ENCODE measurements around the gene DHCR7.

The DHCR7 gene

DNA sequence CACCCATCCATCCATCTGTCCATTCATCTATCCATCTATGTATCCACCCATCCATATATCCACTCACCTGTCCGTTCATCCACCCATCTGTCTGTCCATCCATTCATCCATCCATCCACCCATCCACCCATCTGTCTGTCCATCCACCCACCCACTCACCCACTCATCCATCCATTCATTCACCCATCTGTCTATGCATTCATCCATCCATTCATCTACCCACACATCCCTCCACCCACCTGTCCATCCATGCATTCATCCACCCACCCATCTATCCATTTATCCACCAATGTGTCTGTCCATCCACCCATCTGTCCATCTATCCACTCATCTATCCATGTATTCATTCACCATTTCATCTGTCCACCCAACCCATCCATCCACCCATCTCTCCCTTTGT is 38.1 kb upstream of the DHCR7 start:
- no peaks in the 10 kb centered on the region for H3K27me3 ChIP-seq (ENCODE audit: control insufficient read depth, insufficient read depth, low read length)
- peaks cover 16% of the 10 kb centered on the region for H3K36me3 ChIP-seq (ENCODE audit: control insufficient read depth, low read depth, low read length)
- no peak overlapping the region for H3K9ac ChIP-seq (ENCODE audit: low read length)
- H3K27ac ChIP-seq (ENCODE audit: low read length) = no peak overlapping the region
- no peaks in the 10 kb centered on the region for H3K9me3 ChIP-seq (ENCODE audit: control insufficient read depth, low read depth, low read length)
- H3K4me3 ChIP-seq (ENCODE audit: low read length) = no peak overlapping the region
- H3K4me1 ChIP-seq (ENCODE audit: control insufficient read depth, low read depth, low read length) = no peaks in the 10 kb centered on the region

DNA sequence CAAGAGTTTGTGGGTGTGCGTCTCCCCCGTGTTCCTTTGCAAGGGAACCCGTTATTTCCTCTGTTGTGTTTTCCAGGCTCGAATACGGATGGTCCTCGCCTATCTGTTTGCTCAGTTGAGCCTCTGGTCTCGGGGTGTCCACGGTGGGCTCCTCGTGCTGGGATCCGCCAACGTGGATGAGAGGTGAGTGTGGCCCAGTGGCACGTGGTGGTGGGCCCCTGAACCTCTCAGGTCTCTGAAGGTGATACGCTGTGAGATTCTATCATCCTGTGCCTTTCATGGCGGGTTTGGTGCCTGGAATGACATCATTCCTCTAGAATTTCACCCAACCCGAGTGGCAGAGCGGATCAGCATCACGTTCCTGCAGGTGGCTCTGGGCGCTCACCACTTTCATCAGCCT is 37.3 kb upstream of the DHCR7 start:
- Histone ChIP-seq H3K27ac (ENCODE audit: low read length) (no peak overlapping the region), H3K9ac (ENCODE audit: low read length) (no peak overlapping the region), H3K9me3 (ENCODE audit: control insufficient read depth, low read depth, low read length) (no peaks in the 10 kb centered on the region), H3K27me3 (ENCODE audit: control insufficient read depth, insufficient read depth, low read length) (no peaks in the 10 kb centered on the region), H3K4me1 (ENCODE audit: control insufficient read depth, low read depth, low read length) (no peaks in the 10 kb centered on the region), H3K4me3 (ENCODE audit: low read length) (no peak overlapping the region), H3K36me3 (ENCODE audit: control insufficient read depth, low read depth, low read length) (peaks cover 16% of the 10 kb centered on the region)

DNA sequence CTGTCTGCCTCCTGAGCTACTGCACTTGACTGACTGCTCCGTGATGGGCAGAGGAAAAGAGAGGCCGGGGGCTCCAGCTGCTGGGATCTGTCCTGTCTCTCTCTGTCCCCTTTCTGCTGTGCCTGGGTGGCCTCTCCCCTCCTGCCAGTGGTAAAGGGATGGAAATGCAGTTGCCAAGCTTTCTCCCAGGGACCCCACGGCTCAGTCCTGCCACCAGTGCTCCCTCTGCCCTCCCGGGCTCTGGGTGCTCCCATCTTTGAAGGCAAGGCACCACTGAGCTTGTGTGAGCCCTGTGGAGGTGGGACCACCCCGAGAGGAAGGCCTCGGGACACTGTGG is 36.8 kb upstream of the DHCR7 start:
- no peak overlapping the region for H3K27ac ChIP-seq (ENCODE audit: low read length)
- no peaks in the 10 kb centered on the region for H3K9me3 ChIP-seq (ENCODE audit: control insufficient read depth, low read depth, low read length)
- no peak overlapping the region for H3K9ac ChIP-seq (ENCODE audit: low read length)
- no peaks in the 10 kb centered on the region for H3K4me1 ChIP-seq (ENCODE audit: control insufficient read depth, low read depth, low read length)
- H3K36me3 ChIP-seq (ENCODE audit: control insufficient read depth, low read depth, low read length) = peaks cover 16% of the 10 kb centered on the region
- no peaks in the 10 kb centered on the region for H3K27me3 ChIP-seq (ENCODE audit: control insufficient read depth, insufficient read depth, low read length)
- no peak overlapping the region for H3K4me3 ChIP-seq (ENCODE audit: low read length)

DNA sequence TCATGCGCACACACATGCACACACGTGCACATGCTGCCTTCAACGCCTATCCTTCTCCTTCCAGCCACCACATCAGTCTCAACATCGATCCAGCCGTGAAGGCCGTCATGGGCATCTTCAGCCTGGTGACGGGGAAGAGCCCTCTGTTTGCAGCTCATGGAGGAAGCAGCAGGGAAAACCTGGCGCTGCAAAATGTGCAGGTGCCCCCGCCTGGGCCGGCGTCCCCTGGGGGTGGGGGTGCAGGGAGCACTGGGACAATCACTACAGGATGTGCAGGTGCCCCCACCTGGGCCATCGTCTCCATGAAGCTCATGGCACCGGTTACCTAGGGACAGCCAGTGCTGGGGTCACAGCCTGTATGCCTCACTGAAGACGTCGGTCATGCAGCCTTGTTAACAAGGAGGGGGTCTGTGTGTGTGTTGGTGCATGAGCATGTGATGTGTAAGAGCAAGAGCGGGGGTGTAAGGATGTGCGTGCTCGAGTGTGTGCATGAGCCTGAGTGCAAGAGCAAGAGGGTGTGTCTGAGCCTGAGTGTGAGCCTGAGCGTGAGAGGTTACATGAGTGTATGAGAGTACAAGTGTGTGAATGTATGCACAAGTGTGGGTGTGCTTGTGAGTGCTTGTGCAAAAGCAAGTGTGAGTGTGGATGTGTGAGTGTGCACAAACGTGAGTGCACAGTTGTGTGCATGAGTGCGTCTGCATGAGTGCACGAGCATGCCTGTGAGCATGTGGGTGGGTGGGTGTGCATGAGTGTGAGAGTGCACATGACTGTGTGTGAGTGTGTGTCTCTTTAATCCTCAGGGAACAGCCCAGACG is 36.3 kb upstream of the DHCR7 start:
- Histone ChIP-seq H3K27me3 (ENCODE audit: control insufficient read depth, insufficient read depth, low read length) (no peaks in the 10 kb centered on the region), H3K4me1 (ENCODE audit: control insufficient read depth, low read depth, low read length) (no peaks in the 10 kb centered on the region), H3K27ac (ENCODE audit: low read length) (no peak overlapping the region), H3K4me3 (ENCODE audit: low read length) (no peak overlapping the region), H3K36me3 (ENCODE audit: control insufficient read depth, low read depth, low read length) (peaks cover 20% of the 10 kb centered on the region), H3K9me3 (ENCODE audit: control insufficient read depth, low read depth, low read length) (no peaks in the 10 kb centered on the region), H3K9ac (ENCODE audit: low read length) (no peak overlapping the region)

DNA sequence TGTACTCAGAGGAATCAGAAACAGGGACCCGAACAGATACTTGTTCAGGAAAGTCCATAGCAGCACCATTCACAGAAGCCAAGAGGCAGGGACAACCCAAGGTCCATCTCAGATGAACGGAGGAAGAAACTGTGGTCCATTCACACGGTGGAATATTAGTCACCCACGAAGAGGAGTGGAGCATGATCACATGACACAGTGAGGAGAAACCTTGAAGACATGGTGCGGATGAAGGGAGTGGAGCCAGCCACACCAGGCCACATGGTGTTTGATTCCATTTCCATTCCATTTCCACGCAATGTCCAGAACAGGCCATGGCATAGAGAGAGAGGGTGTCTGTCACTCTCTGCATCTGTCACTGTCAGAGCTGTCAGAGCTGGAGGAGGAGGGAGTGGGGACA is 35.5 kb upstream of the DHCR7 start:
- Histone ChIP-seq H3K36me3 (ENCODE audit: control insufficient read depth, low read depth, low read length) (peaks cover 21% of the 10 kb centered on the region), H3K4me3 (ENCODE audit: low read length) (no peak overlapping the region), H3K27ac (ENCODE audit: low read length) (no peak overlapping the region), H3K9ac (ENCODE audit: low read length) (no peak overlapping the region), H3K27me3 (ENCODE audit: control insufficient read depth, insufficient read depth, low read length) (no peaks in the 10 kb centered on the region), H3K9me3 (ENCODE audit: control insufficient read depth, low read depth, low read length) (no peaks in the 10 kb centered on the region), H3K4me1 (ENCODE audit: control insufficient read depth, low read depth, low read length) (no peaks in the 10 kb centered on the region)

DNA sequence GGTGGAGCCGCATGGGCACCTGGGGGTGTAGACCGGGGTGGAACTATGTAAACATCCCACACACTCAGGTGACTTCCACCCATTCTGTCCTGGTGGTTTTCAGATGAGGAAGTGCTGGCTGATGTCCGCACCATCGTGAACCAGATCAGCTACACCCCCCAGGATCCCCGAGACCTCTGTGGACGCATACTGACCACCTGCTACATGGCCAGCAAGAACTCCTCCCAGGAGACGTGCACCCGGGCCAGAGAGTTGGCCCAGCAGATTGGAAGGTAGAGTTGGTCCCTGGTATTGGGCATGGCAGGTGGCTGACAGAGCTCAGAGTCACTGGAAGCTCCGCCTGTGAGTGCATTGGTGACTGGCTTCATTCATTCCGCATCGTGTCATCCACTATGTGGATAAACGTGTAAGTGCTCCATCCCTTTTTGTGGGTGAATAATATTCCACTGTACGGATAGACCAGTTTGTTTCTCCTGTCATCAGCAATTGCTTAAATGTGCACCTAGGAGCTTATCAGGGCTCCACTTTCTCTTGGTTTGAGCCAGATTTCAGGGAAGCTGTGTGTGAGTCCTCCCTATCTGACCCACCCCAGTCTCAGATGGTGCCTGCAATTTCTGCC is 34.7 kb upstream of the DHCR7 start:
- H3K36me3 ChIP-seq (ENCODE audit: control insufficient read depth, low read depth, low read length) = peaks cover 25% of the 10 kb centered on the region
- no peak overlapping the region for H3K27ac ChIP-seq (ENCODE audit: low read length)
- no peaks in the 10 kb centered on the region for H3K9me3 ChIP-seq (ENCODE audit: control insufficient read depth, low read depth, low read length)
- H3K4me1 ChIP-seq (ENCODE audit: control insufficient read depth, low read depth, low read length) = peaks cover 1% of the 10 kb centered on the region
- no peak overlapping the region for H3K4me3 ChIP-seq (ENCODE audit: low read length)
- no peak overlapping the region for H3K9ac ChIP-seq (ENCODE audit: low read length)
- H3K27me3 ChIP-seq (ENCODE audit: control insufficient read depth, insufficient read depth, low read length) = no peaks in the 10 kb centered on the region

DNA sequence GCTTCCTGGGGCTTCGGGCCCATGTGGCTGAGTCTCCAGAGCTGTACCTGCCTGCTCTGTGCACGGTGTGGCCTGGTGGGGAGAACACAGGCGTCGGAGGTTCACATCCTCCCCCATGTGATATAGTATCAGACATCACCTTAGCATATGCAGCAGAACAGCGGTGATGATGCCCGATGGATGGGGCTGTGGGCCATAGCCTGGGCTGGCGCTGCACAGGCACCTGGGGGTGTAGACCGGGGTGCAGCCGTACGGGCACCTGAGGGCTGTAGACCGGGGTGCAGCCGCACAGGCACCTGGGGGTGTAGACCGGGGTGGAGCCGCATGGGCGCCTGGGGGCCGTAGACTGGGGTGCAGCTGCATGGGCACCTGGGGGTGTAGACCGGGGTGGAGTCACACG is 34.0 kb upstream of the DHCR7 start:
- peaks cover 25% of the 10 kb centered on the region for H3K36me3 ChIP-seq (ENCODE audit: control insufficient read depth, low read depth, low read length)
- H3K27ac ChIP-seq (ENCODE audit: low read length) = no peak overlapping the region
- H3K27me3 ChIP-seq (ENCODE audit: control insufficient read depth, insufficient read depth, low read length) = no peaks in the 10 kb centered on the region
- no peak overlapping the region for H3K9ac ChIP-seq (ENCODE audit: low read length)
- no peaks in the 10 kb centered on the region for H3K9me3 ChIP-seq (ENCODE audit: control insufficient read depth, low read depth, low read length)
- peaks cover 3% of the 10 kb centered on the region for H3K4me1 ChIP-seq (ENCODE audit: control insufficient read depth, low read depth, low read length)
- H3K4me3 ChIP-seq (ENCODE audit: low read length) = no peak overlapping the region

DNA sequence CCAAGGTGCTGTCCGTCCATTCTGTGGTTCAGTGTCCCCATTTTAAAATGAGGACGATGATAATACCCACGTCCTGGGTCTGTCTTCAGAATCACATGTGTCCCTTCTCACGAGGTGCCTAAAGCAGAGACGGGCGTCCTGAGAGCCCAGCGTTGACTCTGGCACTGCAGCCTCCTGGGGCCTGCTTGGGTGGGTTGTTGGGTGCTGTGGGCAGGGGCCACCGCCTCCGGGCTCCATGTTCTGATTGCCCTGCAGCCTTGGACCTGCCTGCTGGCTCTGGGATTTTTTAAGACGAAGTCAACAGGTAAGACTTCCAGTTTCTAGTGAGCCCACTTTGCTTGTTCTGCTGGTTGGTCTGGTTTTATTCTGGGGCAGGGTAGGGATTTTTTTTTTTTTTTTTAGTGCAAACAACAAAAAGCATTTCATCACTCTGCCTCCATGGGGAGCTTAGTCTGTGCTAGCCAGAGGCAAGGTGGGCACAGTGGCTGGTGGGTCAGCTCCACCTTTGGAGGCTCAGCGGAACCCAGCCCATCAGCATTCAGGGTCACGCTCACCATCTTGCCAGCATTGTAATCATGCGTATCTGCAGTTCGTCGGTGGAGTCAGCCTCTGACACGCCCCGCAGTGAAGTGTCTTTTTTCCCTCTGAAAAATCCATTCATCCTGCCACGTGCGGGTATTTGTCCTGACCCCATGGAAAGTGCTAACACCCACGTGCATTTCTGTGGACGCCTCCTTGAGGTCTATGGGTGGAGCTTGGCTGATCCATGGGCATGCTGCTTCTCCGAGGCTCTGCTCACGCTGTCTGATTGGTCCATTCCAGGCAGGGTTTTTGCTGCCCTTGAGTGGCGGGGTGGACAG is 33.1 kb upstream of the DHCR7 start:
- Histone ChIP-seq H3K36me3 (ENCODE audit: control insufficient read depth, low read depth, low read length) (peaks cover 25% of the 10 kb centered on the region), H3K4me1 (ENCODE audit: control insufficient read depth, low read depth, low read length) (peaks cover 3% of the 10 kb centered on the region), H3K4me3 (ENCODE audit: low read length) (no peak overlapping the region)

DNA sequence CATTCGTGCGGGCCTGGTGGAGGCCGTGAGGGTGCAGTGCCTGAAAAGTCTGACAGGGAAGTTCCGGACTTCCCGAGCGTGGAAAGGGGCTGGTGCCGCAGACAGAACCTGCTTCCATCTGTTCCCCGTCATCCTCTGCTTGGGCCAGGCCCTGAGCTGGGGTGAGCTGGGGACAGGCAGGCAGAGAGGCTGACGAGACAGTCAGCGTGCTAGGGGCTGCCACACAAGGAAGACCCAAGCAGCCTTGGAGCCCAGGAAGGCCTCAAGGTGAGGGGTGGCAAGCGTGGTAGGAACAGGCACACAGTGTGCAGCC is 30.3 kb upstream of the DHCR7 start:
- H3K27ac ChIP-seq (ENCODE audit: low read length) = no peak overlapping the region
- H3K4me1 ChIP-seq (ENCODE audit: control insufficient read depth, low read depth, low read length) = peaks cover 3% of the 10 kb centered on the region
- no peaks in the 10 kb centered on the region for H3K9me3 ChIP-seq (ENCODE audit: control insufficient read depth, low read depth, low read length)
- H3K4me3 ChIP-seq (ENCODE audit: low read length) = no peak overlapping the region
- H3K36me3 ChIP-seq (ENCODE audit: control insufficient read depth, low read depth, low read length) = peaks cover 21% of the 10 kb centered on the region
- no peaks in the 10 kb centered on the region for H3K27me3 ChIP-seq (ENCODE audit: control insufficient read depth, insufficient read depth, low read length)
- H3K9ac ChIP-seq (ENCODE audit: low read length) = no peak overlapping the region

More for the DNA sequence above, 33.1 kb upstream of the DHCR7 start:
- Histone ChIP-seq H3K27ac (ENCODE audit: low read length) (no peak overlapping the region), H3K27me3 (ENCODE audit: control insufficient read depth, insufficient read depth, low read length) (no peaks in the 10 kb centered on the region), H3K9ac (ENCODE audit: low read length) (no peak overlapping the region), H3K9me3 (ENCODE audit: control insufficient read depth, low read depth, low read length) (no peaks in the 10 kb centered on the region)

DNA sequence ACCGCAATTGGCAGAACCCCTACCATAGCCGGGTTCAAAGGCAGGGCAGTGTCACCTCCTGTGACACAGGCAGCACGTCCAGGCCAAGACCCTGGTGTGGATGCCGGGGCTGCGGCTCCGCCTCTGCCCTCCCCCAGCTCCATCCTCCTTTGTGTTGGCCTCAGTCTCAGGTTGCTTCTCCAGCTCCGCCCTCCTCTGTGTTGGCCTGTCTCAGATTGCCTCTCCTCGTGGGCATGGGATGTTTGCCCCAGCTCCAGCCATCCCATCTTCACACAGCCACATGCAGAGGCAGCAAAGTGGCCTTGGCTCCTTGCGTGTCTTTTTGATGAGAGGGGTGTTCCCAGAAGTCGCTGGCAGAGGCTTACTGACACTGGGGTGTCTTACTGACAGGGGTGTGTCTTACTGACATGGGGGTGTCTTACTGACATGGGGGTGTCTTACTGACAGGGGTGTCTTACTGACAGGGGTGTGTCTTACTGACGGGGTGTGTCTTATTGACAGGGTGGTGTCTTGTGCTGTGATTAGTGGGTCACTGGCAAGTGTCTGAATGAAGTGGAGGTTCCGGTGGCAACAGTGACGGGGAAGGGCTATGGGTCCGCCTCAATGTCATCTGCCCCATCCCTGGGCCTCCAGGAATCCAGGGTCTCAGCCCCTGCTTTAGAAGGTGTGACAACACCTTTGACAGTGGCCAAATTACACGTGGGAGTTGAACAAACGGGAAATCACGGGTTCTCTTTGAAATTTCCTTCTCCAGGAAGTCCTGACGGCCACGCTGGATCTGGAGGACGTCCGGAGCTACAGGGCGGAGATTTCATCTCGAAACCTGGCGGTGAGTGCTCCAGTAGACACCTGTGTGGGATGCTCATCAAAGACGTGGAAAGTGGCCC is 29.7 kb upstream of the DHCR7 start:
- H3K9me3 ChIP-seq (ENCODE audit: control insufficient read depth, low read depth, low read length) = no peaks in the 10 kb centered on the region
- no peak overlapping the region for H3K9ac ChIP-seq (ENCODE audit: low read length)
- H3K36me3 ChIP-seq (ENCODE audit: control insufficient read depth, low read depth, low read length) = peaks cover 15% of the 10 kb centered on the region
- H3K27ac ChIP-seq (ENCODE audit: low read length) = no peak overlapping the region
- no peak overlapping the region for H3K4me3 ChIP-seq (ENCODE audit: low read length)
- no peaks in the 10 kb centered on the region for H3K27me3 ChIP-seq (ENCODE audit: control insufficient read depth, insufficient read depth, low read length)
- H3K4me1 ChIP-seq (ENCODE audit: control insufficient read depth, low read depth, low read length) = peaks cover 3% of the 10 kb centered on the region
